Measurements from ENCODE around the gene RELA. TPM values are rescaled to one million over a fixed set of nuclear protein-coding genes. Genes with fewer than 3 reads are reported as not detected.

RELA gene
- total RNA-seq, 8 experiments from 2014 or later, result 16.7 to 56.1 (median 32.2) TPM

GRCh38 chr11:65617990-65618751 is 44.5 kb downstream of the RELA start:
- 88 to 100% (median 100%) methylated on average over 1 to 10 of the region's 33 CpGs; no CpG with 5 or more reads in 5 of the 10 experiments for WGBS, 10 experiments
- in situ Hi-C loops (cut with MboI; ENCODE audit: low pct_unique_long_range_greater_than_20kb in 2 of 9, low sequenced_read_pairs in 9 of 9, unreplicated experiment in 9 of 9), result no loop called here
- H3K4me1 ChIP-seq (replicated peaks in 1 of 2), result peaks cover 4 to 15% of the 10 kb centered on the region in 2 donors
- H3K27ac ChIP-seq, result no peak overlapping the region
- no peak overlapping the region for H3K4me3 ChIP-seq
- no peak for ATAC-seq (replicated peaks in 6 of 8)

DNA sequence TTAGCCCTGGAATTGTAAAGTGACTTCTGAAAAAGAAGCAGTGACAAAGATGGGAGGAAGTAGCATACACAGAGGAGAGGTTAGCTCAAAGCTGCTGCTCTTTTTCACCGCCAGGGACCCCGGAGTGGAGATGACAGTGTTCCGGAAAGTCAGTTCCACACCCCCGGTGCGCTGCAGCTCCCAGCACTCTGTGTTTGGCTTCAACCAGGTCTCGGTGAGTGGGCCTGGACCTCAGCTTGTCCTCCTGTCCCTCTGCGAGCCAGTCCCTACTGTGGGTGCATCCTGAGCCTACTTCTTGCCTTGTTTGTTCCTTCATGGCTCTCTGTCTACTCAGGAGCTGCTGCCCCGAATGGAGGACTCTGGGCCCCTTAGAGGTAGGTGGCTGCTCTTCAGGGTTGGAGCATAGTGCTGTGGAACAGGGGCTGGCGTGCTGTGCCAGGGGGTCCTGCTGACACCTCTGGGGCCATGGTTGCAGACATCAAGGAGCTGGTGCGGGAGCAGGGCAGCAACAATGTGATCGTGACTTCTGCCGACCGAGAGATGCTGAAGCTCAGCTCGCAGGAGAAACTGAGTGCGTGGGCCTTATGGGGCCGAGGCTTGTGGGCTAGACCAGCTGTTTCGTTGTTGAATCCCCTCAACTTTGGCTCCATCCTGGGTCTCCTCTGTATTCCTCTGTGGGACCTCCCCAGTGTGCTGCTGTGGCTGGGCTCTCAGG is 45.4 kb downstream of the RELA start:
- 91 to 100% (median 93%) methylated on average over 3 to 8 of the region's 17 CpGs; no CpG with 5 or more reads in 5 of the 10 experiments for WGBS, 10 experiments
- in situ Hi-C loops (cut with MboI; ENCODE audit: low pct_unique_long_range_greater_than_20kb in 2 of 9, low sequenced_read_pairs in 9 of 9, unreplicated experiment in 9 of 9), result no loop called here
- peak overlapping the region in 2 of 5 donors; percentile 77 to 97 for H3K4me3 ChIP-seq

GRCh38 chr11:65616575-65617001 is 46.1 kb downstream of the RELA start:
- peaks cover 12 to 25% of the 10 kb centered on the region in 2 donors for H3K4me1 ChIP-seq (replicated peaks in 1 of 2)
- no peak for ATAC-seq (replicated peaks in 6 of 8)
- WGBS, 10 experiments, result 20 to 60% (median 41%) methylated on average over 1 to 4 of the region's 10 CpGs; no CpG with 5 or more reads in 6 of the 10 experiments
- H3K27ac ChIP-seq, result peak overlapping the region in 1 of 2 donors; percentile 91
- in situ Hi-C loops (cut with MboI; ENCODE audit: low pct_unique_long_range_greater_than_20kb in 2 of 9, low sequenced_read_pairs in 9 of 9, unreplicated experiment in 9 of 9), result no loop called here
- peak overlapping the region; percentile 66 to 97 (median 75) for H3K4me3 ChIP-seq

More for the DNA sequence above, 45.4 kb downstream of the RELA start:
- Histone ChIP-seq H3K27ac (no peak overlapping the region), H3K4me1 (replicated peaks in 1 of 2) (peaks cover 5 to 20% of the 10 kb centered on the region in 2 donors)
- ATAC-seq (replicated peaks in 6 of 8), result no peak

- peak overlapping the region; percentile 66 to 97 (median 75) for H3K4me3 ChIP-seq
- ATAC-seq (replicated peaks in 6 of 8), result peak; percentile 2 to 26 (median 10)
- 0% methylated on average over 1 of the region's 50 CpGs; no CpG with 5 or more reads in 8 of the 10 experiments for WGBS, 10 experiments
- H3K27ac ChIP-seq, result peak overlapping the region; percentile 80 to 91
- in situ Hi-C loops (cut with MboI; ENCODE audit: low pct_unique_long_range_greater_than_20kb in 2 of 9, low sequenced_read_pairs in 9 of 9, unreplicated experiment in 9 of 9), result no loop called here
- H3K4me1 ChIP-seq (replicated peaks in 1 of 2), result peaks cover 18 to 26% of the 10 kb centered on the region in 2 donors
These were observed 46.7 kb downstream of the RELA start for GRCh38 chr11:65615950-65616574.

DNA sequence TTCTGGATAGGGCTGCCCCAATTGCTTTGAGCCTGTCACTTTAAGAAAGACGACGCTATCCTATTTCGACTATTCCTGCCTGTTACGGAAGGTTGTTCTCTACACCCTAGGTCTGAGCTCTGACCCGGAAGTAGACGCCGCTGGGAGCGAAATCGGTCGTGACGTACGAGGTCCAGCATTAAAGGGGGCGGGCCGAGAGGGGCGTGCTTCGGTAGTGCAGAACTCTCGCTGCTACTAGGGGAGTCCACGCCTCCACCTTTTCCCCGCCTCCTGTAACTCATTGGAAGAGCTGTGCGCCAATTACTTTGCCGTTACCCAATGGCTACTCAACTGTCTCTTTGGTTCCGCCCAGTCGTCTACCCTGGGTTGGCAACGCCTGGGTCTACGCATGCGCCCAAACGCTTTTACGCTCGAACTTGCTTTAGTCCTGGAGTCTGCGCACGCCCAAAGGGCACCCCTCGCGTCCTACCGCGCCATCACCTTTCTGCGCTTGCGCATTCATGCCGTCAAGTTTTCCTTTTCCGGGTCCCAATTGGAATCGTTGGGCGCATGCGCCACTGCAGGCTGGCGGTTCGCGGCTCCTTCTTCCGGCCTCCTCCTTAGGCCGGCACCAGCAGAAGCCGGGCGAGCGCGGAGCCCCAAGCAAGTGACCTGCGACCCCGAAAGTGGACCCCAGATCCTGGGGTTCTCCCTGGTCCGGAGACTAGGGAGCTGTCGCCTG is 47.3 kb downstream of the RELA start, which contains the start of gene PCNX3:
Gene PCNX3, plus strand, starts transcription at position 548 of the 721 bp plus-strand sequence. CDS start 536 bp downstream, outside the sequence.
- H3K4me1 ChIP-seq (replicated peaks in 1 of 2), result peaks cover 20 to 26% of the 10 kb centered on the region in 2 donors
- H3K27ac ChIP-seq, result peak within 1 kb of the TSS; percentile 80 to 91
- peak; percentile 61 to 91 (median 87) for ATAC-seq (replicated peaks in 6 of 8)
- in situ Hi-C loops (cut with MboI; ENCODE audit: low pct_unique_long_range_greater_than_20kb in 2 of 9, low sequenced_read_pairs in 9 of 9, unreplicated experiment in 9 of 9), result no loop called here
- peak within 1 kb of the TSS; percentile 66 to 97 (median 75) for H3K4me3 ChIP-seq
- 0 to 11% (median 0%) methylated on average over 4 to 35 of the region's 55 CpGs; no CpG with 5 or more reads in 3 of the 10 experiments for WGBS, 10 experiments

- WGBS, 10 experiments, result no CpG with 5 or more reads among the region's 43 CpGs
- peak overlapping the region; percentile 66 to 97 (median 75) for H3K4me3 ChIP-seq
- peaks cover 20 to 26% of the 10 kb centered on the region in 2 donors for H3K4me1 ChIP-seq (replicated peaks in 1 of 2)
- ATAC-seq (replicated peaks in 6 of 8), result no peak
- peak overlapping the region; percentile 48 to 70 for H3K27ac ChIP-seq
- in situ Hi-C loops (cut with MboI; ENCODE audit: low pct_unique_long_range_greater_than_20kb in 2 of 9, low sequenced_read_pairs in 9 of 9, unreplicated experiment in 9 of 9), result no loop called here
These were observed 49.4 kb downstream of the RELA start for GRCh38 chr11:65613091-65613928.

DNA sequence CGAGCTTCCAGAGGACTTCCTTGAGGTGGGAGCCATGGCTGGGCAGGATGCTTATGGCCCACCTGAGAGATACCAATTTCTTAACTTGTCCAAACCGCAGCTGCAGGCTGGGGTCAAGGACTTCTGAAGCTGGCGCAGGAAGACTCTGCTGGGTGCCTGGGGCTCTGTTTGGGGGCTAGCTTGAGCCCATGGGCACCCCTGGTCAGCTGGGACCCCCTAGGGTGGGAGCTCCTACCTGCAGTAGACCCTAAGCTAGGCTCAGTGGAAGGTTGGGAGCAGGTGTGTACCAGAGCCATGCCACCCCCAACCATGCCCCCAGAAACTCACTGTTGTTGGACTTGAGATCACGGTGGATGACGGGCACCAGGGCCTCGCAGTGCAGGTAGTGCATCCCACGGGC is 50.0 kb downstream of the RELA start:
- Histone ChIP-seq H3K4me3 (peak overlapping the region in 1 of 5 donors; percentile 97), H3K27ac (no peak overlapping the region), H3K4me1 (replicated peaks in 1 of 2) (peaks cover 22 to 30% of the 10 kb centered on the region in 2 donors)
- ATAC-seq (replicated peaks in 6 of 8), result no peak
- in situ Hi-C loops (cut with MboI; ENCODE audit: low pct_unique_long_range_greater_than_20kb in 2 of 9, low sequenced_read_pairs in 9 of 9, unreplicated experiment in 9 of 9), result no loop called here
- WGBS, 10 experiments, result 81 to 100% methylated on average over 1 to 2 of the region's 7 CpGs; no CpG with 5 or more reads in 8 of the 10 experiments

DNA sequence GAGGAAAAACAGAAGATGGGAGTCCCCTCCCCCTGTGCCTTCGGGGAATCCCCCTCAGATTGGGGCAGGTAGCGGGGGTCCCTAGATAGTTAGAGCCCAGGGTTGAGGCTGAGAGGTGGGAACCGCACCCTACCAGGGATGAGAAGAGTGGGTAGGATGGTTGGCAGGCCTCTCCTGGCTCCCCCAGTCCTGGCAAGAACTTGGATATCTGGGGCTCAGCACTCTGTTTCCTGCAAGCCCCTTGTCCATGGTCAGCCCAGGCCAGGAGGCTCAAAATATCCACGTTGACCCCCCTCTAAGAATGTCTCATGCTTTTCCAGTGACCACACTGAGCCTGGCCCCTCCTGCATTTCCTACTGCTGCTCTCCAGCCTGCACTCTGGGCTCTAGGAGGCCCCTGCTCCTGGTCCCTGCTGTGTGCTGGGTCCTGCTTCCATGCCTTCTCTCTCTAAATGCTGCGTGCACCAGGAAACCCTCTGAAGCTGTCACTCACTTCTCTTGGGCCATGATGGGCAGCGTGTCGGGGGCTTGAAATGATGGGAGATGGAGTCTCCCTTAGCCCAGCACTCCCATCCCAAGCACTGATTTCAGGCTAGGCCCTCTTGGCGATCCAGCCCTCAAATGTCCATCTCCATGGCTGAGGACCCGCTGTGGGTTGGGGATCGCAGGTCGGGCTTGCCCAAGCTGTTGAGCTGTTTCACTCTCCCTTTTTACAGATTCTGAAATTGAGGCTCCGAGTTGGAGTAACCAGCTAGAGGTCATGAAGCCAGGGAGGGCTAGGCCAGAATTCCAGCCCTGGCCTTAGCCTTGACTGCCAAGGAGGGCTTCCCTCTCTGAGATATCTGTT is 50.7 kb downstream of the RELA start:
- Histone ChIP-seq H3K4me1 (replicated peaks in 1 of 2) (peaks cover 26 to 32% of the 10 kb centered on the region in 2 donors), H3K4me3 (no peak overlapping the region), H3K27ac (no peak overlapping the region)
- 33 to 100% (median 65%) methylated on average over 1 to 7 of the region's 12 CpGs; no CpG with 5 or more reads in 5 of the 10 experiments for WGBS, 10 experiments
- ATAC-seq (replicated peaks in 6 of 8), result no peak
- in situ Hi-C loops (cut with MboI; ENCODE audit: low pct_unique_long_range_greater_than_20kb in 2 of 9, low sequenced_read_pairs in 9 of 9, unreplicated experiment in 9 of 9), result no loop called here

- Histone ChIP-seq H3K27ac (no peak overlapping the region), H3K4me1 (replicated peaks in 1 of 2) (peaks cover 25 to 29% of the 10 kb centered on the region in 2 donors), H3K4me3 (no peak overlapping the region)
- WGBS, 10 experiments, result 30 to 57% methylated on average over 2 of the region's 10 CpGs; no CpG with 5 or more reads in 8 of the 10 experiments
- ATAC-seq (replicated peaks in 6 of 8), result no peak
- in situ Hi-C loops (cut with MboI; ENCODE audit: low pct_unique_long_range_greater_than_20kb in 2 of 9, low sequenced_read_pairs in 9 of 9, unreplicated experiment in 9 of 9), result no loop called here
These were observed 51.5 kb downstream of the RELA start for GRCh38 chr11:65611028-65611757.

DNA sequence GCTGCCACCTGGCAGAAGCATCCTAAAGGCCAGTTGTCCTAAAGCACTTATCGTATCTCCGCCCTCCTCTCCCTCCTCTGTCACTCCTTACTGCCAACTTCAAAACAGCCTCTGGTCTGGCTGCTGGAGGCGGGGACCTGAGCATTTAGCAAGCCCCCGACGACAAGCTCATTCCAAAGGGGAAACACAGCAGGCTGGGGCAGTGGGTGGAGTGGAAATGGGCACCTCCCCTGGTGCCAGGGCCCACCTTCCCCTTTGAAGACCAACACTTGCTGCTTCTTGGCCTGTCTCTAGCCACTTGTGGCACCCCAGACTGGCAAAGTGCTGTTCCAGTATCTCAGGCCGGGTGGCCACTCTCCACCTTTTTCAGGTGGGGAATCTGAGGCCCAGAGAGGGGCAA is 52.3 kb downstream of the RELA start:
- Histone ChIP-seq H3K4me1 (replicated peaks in 1 of 2) (peaks cover 25 to 29% of the 10 kb centered on the region in 2 donors), H3K4me3 (no peak overlapping the region), H3K27ac (no peak overlapping the region)
- 40 to 86% (median 73%) methylated on average over 1 to 4 of the region's 6 CpGs; no CpG with 5 or more reads in 6 of the 10 experiments for WGBS, 10 experiments
- no peak for ATAC-seq (replicated peaks in 6 of 8)
- in situ Hi-C loops (cut with MboI; ENCODE audit: low pct_unique_long_range_greater_than_20kb in 2 of 9, low sequenced_read_pairs in 9 of 9, unreplicated experiment in 9 of 9), result no loop called here

All from motor neuron (in vitro differentiated cells).